HepG2 (cell line): ENCODE measurements around the gene SMAD7. TPM values are rescaled to one million over a fixed set of nuclear protein-coding genes. Genes with fewer than 3 reads are reported as not detected.
A peak's percentile ranks its signal among the peaks of the same experiment; 100 is the strongest.

ENCODE experiments used
- ATF3 ChIP-seq: sonication (generic); formaldehyde crosslinking; IDR thresholded peaks from 2 replicates; pipeline ENCODE4 v1.4.0; 2020; ENCODE audit warnings: missing genetic modification reagents
- BCL6 ChIP-seq: IDR thresholded peaks from 2 replicates; pipeline ENCODE4 v1.6.1; 2016; ENCODE audit warnings: missing genetic modification reagents, missing compliant biosample characterization
- CREM ChIP-seq, 2 experiments: sonication (generic) in 1 of 2; formaldehyde crosslinking in 1 of 2; IDR thresholded peaks; 2 replicates each; pipeline versions ENCODE4 v1.4.0 to v1.6.1; 2016 to 2020; ENCODE audit warnings: antibody characterized with exemption in 1 of 2, mild to moderate bottlenecking in 1 of 2, missing genetic modification reagents in 1 of 2
- EHMT2 ChIP-seq: fragments of 200-600 bp; sonication (generic); IDR thresholded peaks from 2 replicates; pipeline ENCODE4 v1.7.0; 2017; ENCODE audit warnings: antibody characterized with exemption, low read depth, low read length, borderline replicate concordance
- FOSL2 ChIP-seq: sonication (generic); formaldehyde crosslinking; IDR thresholded peaks from 2 replicates; pipeline ENCODE4 v1.4.0; 2020; ENCODE audit warnings: missing genetic modification reagents
- HDAC1 ChIP-seq: sonication (generic); formaldehyde crosslinking; IDR thresholded peaks from 2 replicates; pipeline ENCODE4 v1.5.1; 2020; ENCODE audit warnings: mild to moderate bottlenecking, missing genetic modification reagents
- HMGXB4 ChIP-seq, 2 experiments: sonication (generic) in 1 of 2; formaldehyde crosslinking in 1 of 2; IDR thresholded peaks; 2 replicates each; pipeline versions ENCODE4 v1.4.0 to v1.6.1; 2018 to 2020; ENCODE audit warnings: missing genetic modification reagents in 2 of 2, borderline replicate concordance in 1 of 2, low read depth in 1 of 2, mild to moderate bottlenecking in 1 of 2, missing biosample characterization in 1 of 2
- JUNB ChIP-seq: sonication (generic); formaldehyde crosslinking; IDR thresholded peaks from 2 replicates; pipeline ENCODE4 v1.8.0; 2022; ENCODE audit warnings: missing genetic modification reagents, mild to moderate bottlenecking, borderline replicate concordance
- MBNL3 ChIP-seq: fragments of 250-450 bp; sonication (Bioruptor Pico); conservative IDR thresholded peaks from 2 replicates; pipeline ENCODE4 v1.8.0; 2022; ENCODE audit warnings: mild to moderate bottlenecking, inconsistent platforms
- MLLT10 ChIP-seq: sonication (generic); formaldehyde crosslinking; IDR thresholded peaks from 2 replicates; pipeline ENCODE4 v1.4.0; 2020; ENCODE audit warnings: missing genetic modification reagents
- MTA1 ChIP-seq: sonication (generic); formaldehyde crosslinking; IDR thresholded peaks from 2 replicates; pipeline ENCODE4 v1.4.0; 2020; ENCODE audit warnings: missing genetic modification reagents, mild to moderate bottlenecking, borderline replicate concordance
- POLR2A ChIP-seq, 2 experiments: IDR thresholded peaks; 2 replicates each; pipeline ENCODE4 v1.6.1; 2011; ENCODE audit warnings: low read depth in 2 of 2, low read length in 2 of 2, mild to moderate bottlenecking in 1 of 2, moderate library complexity in 1 of 2; ENCODE audit not compliant: insufficient read depth in 1 of 2
- SRF ChIP-seq: IDR thresholded peaks from 2 replicates; pipeline ENCODE4 v1.6.1; 2011; ENCODE audit warnings: mild to moderate bottlenecking, low read depth, low read length, moderate library complexity
- TCF12 ChIP-seq, 2 experiments: fragments of 450-650 bp in 1 of 2; sonication (generic) in 1 of 2; formaldehyde crosslinking in 1 of 2; IDR thresholded peaks; 2 replicates each; pipeline versions ENCODE4 v1.6.1 to v1.8.0; 2017 to 2022; ENCODE audit warnings: antibody characterized with exemption in 1 of 2, mild to moderate bottlenecking in 1 of 2, missing genetic modification reagents in 1 of 2, moderate library complexity in 1 of 2
- polyA plus RNA-seq, 8 experiments: library from polyadenylated mRNA; depleted of rRNA in 3 of 8; stranded (reverse) in 7 of 8; unstranded in 1 of 8; fragments of >200 nt; fragmentation: Illumina TruSeq in 4 of 8; extraction: Trizol in 4 of 8; gene quantifications; 2 replicates each; pipeline versions ENCODE4 v1.2.1 to v1.2.3, GENCODE V29; 2011 to 2016; ENCODE audit warnings: low read depth in 4 of 8, missing spikeins in 1 of 8, mixed read lengths in 1 of 8; ENCODE audit not compliant: insufficient read depth in 1 of 8
- total RNA-seq, 5 experiments: library from RNA; depleted of rRNA; stranded (reverse); fragments of >200 nt; fragmentation: Illumina TruSeq; extraction: Trizol; gene quantifications; 2 replicates each; pipeline ENCODE4 v1.2.3, GENCODE V29; 2016; ENCODE audit warnings: low read depth in 1 of 5
- TF ChIP-seq, protein P1 (sequence below): IDR thresholded peaks from 2 replicates; pipeline ENCODE4 v1.6.1; 2012; ENCODE audit warnings: low read length, improper control_type of control experiment
- TF ChIP-seq, protein P2 (sequence below): sonication (generic); formaldehyde crosslinking; IDR thresholded peaks from 2 replicates; pipeline ENCODE4 v1.4.0; 2020; ENCODE audit warnings: mild to moderate bottlenecking, missing genetic modification reagents, borderline replicate concordance
- TF ChIP-seq, protein P3 (sequence below): sonication (generic); formaldehyde crosslinking; IDR thresholded peaks from 2 replicates; pipeline ENCODE4 v1.5.0; 2020; ENCODE audit warnings: missing genetic modification reagents, mild to moderate bottlenecking, borderline replicate concordance

Gene SMAD7
- total and polyA plus RNA-seq, 2 of the 13 experiments (the other 11 are each of a cell fraction or from before 2014, with no cell fraction given), result 17.4 to 24.7 TPM

- TF ChIP-seq HDAC1 (CRISPR knock-in tag) (no peak), HMGXB4 (CRISPR knock-in tag; IDR thresholded peaks at IDR 0.05; ENCODE audit: borderline replicate concordance in 1 of 2, low read depth in 1 of 2) (0 out of 4 replicates have a peak, but pooled peaks of 1 of the 2 experiments have one; percentile 14), POLR2A (IDR thresholded peaks at IDR 0.05; ENCODE audit: insufficient read depth in 1 of 2, low read depth in 2 of 2, low read length in 2 of 2) (0 out of 4 replicates have a peak, but pooled peaks of 1 of the 2 experiments have one; percentile 19), CREM (IDR thresholded peaks at IDR 0.05) (no peak), CREM (CRISPR knock-in tag; IDR thresholded peaks at IDR 0.05) (no peak), TCF12 (IDR thresholded peaks at IDR 0.05) (no peak), TCF12 (CRISPR knock-in tag; IDR thresholded peaks at IDR 0.05) (no peak), EHMT2 (no peak), SRF (no peak), MTA1 (CRISPR knock-in tag) (peak; percentile 47; the same call in 1 of the 2 replicates), JUNB (no peak), FOSL2 (CRISPR knock-in tag) (0 out of 2 replicates have a peak, but pooled peaks have one; percentile 17), ATF3 (CRISPR knock-in tag) (no peak), BCL6 (peak; percentile 35; the same call in 1 of the 2 replicates), MLLT10 (no peak), MBNL3 (no peak)
- TF ChIP-seq, protein P1, sequence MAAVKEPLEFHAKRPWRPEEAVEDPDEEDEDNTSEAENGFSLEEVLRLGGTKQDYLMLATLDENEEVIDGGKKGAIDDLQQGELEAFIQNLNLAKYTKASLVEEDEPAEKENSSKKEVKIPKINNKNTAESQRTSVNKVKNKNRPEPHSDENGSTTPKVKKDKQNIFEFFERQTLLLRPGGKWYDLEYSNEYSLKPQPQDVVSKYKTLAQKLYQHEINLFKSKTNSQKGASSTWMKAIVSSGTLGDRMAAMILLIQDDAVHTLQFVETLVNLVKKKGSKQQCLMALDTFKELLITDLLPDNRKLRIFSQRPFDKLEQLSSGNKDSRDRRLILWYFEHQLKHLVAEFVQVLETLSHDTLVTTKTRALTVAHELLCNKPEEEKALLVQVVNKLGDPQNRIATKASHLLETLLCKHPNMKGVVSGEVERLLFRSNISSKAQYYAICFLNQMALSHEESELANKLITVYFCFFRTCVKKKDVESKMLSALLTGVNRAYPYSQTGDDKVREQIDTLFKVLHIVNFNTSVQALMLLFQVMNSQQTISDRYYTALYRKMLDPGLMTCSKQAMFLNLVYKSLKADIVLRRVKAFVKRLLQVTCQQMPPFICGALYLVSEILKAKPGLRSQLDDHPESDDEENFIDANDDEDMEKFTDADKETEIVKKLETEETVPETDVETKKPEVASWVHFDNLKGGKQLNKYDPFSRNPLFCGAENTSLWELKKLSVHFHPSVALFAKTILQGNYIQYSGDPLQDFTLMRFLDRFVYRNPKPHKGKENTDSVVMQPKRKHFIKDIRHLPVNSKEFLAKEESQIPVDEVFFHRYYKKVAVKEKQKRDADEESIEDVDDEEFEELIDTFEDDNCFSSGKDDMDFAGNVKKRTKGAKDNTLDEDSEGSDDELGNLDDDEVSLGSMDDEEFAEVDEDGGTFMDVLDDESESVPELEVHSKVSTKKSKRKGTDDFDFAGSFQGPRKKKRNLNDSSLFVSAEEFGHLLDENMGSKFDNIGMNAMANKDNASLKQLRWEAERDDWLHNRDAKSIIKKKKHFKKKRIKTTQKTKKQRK, result no peak
- TF ChIP-seq, protein P2, sequence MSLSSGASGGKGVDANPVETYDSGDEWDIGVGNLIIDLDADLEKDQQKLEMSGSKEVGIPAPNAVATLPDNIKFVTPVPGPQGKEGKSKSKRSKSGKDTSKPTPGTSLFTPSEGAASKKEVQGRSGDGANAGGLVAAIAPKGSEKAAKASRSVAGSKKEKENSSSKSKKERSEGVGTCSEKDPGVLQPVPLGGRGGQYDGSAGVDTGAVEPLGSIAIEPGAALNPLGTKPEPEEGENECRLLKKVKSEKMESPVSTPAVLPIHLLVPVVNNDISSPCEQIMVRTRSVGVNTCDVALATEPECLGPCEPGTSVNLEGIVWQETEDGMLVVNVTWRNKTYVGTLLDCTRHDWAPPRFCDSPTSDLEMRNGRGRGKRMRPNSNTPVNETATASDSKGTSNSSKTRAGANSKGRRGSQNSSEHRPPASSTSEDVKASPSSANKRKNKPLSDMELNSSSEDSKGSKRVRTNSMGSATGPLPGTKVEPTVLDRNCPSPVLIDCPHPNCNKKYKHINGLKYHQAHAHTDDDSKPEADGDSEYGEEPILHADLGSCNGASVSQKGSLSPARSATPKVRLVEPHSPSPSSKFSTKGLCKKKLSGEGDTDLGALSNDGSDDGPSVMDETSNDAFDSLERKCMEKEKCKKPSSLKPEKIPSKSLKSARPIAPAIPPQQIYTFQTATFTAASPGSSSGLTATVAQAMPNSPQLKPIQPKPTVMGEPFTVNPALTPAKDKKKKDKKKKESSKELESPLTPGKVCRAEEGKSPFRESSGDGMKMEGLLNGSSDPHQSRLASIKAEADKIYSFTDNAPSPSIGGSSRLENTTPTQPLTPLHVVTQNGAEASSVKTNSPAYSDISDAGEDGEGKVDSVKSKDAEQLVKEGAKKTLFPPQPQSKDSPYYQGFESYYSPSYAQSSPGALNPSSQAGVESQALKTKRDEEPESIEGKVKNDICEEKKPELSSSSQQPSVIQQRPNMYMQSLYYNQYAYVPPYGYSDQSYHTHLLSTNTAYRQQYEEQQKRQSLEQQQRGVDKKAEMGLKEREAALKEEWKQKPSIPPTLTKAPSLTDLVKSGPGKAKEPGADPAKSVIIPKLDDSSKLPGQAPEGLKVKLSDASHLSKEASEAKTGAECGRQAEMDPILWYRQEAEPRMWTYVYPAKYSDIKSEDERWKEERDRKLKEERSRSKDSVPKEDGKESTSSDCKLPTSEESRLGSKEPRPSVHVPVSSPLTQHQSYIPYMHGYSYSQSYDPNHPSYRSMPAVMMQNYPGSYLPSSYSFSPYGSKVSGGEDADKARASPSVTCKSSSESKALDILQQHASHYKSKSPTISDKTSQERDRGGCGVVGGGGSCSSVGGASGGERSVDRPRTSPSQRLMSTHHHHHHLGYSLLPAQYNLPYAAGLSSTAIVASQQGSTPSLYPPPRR (CRISPR knock-in tag), result 0 out of 2 replicates have a peak, but pooled peaks have one; percentile 29
- TF ChIP-seq, protein P3, sequence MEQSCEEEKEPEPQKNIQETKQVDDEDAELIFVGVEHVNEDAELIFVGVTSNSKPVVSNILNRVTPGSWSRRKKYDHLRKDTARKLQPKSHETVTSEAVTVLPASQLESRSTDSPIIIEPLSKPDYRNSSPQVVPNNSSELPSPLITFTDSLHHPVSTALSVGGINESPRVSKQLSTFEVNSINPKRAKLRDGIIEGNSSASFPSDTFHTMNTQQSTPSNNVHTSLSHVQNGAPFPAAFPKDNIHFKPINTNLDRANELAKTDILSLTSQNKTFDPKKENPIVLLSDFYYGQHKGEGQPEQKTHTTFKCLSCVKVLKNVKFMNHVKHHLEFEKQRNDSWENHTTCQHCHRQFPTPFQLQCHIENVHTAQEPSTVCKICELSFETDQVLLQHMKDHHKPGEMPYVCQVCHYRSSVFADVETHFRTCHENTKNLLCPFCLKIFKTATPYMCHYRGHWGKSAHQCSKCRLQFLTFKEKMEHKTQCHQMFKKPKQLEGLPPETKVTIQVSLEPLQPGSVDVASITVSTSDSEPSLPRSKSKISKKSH (CRISPR knock-in tag), result peak; percentile 28; the same call in 1 of the 2 replicates
These were observed 72.3 kb downstream of the SMAD7 start (continued) for GRCh38 chr18:48878471-48878870.
